NCI-H1417 (cell line): ENCODE data around the gene TBX18.

Source experiments
- DNase-seq, 3 experiments: peaks; one replicate each; lab custom pipeline; 2025; lab: John Stamatoyannopoulos, UW

Gene TBX18

DNA sequence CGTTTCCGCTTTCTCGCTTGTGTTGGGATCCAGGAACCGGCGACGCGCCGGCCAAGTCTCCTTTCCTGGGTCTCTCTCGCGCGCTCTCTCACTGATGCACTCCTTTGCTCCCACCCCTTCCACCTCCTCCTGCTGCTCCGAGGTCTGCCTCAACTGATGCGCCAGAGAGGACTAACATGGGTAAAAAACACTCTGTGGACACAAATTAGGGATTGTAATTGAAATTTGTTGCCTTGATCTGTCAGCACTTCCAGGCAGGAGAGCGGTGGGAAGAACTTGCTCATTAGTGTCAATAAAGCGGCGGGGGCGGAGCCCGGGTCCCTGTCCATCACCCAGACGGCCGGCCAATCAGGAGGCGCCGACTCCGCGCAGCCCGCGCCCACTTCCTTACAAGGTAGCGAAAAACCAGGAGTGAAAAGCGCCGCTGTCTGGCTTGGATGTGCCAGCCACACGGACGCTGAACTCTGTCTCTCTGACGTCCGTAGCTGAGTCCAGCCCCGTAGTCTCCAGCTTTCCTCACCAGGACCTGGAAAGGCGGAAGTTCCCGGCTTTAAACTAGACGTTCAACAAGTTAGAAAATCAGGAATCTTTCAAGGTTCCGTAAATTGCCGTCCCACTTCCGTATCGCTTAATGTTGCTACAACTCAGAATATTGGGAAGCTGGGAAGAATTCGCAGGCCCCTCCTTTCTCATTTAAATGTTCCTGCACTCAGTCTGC is at the start of gene TBX18:
Gene TBX18, minus strand, starts transcription at position 267 of the 718 bp plus-strand sequence. CDS start 417 bp downstream, outside the sequence.
- DNase-seq: peak; percentile 6 to 98 (median 96)

DNA sequence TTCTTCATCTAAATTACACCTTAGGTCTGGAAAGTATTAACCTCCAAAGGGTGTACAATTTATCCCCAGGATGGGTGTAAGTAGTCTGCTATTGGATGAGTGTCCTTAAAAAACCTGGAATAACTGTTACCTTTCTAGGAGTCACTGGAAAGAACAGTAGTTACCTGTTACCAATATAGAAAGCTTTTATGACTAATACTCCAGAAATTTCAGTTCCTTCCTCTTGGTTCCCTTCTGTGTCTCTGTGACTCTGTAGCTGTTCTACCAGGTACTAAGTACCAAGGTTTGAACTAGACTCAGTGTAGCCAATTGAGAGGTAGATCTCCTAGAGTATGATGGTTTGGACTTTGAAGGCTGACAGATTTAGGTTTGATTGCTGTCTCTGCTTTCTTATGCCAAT is 47.0 kb upstream of the TBX18 start:
- DNase-seq: no peak

GRCh38 chr6:84809455-84809854 is 45.1 kb upstream of the TBX18 start:
- DNase-seq: peak in 1 of 3 experiments; percentile 5

- no peak for DNase-seq
Measured at GRCh38 chr6:84808491-84809061, 44.2 kb upstream of the TBX18 start.

- DNase-seq: no peak
Measured at GRCh38 chr6:84805145-84805544, 40.7 kb upstream of the TBX18 start.

- no peak for DNase-seq
Measured at GRCh38 chr6:84804720-84805119, 40.3 kb upstream of the TBX18 start.

DNA sequence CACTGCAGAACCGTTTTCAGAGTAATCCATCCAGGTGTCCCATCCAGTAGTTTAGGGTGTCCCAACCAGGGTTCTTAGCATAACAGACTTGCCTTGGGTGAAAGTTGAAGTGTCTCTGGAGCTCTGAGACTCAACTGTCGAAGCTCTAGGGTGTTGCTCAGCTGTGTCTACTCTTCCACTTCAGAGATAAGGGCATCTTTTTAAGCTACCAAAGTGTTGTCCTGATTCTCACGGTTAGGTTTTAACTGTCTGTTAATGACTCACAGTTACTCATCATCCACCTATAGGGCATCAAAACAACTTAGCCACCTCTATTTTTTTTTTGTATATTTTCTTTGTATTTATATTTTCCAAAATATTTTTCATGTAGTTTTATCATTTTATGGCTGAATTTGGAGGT is 36.9 kb upstream of the TBX18 start:
- DNase-seq: no peak

DNA sequence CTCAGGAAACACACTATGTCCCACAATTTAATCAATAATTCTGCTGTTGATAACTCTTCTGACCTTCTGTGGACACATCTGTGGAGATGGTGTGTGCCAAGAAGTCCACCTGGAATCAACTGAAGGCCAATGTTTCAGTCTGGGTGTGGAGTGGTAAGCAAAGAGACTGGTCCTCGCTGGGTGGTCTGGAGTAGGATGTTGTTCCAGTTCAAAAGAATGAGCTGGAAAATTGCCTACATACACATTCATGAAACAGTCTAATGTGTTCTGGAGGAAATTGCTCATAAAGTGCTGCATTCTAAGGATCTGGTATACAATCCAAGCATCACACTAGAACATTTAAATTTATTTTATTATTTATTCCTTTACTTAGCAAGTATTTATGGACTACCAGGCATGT is 33.9 kb upstream of the TBX18 start:
- DNase-seq: no peak

- DNase-seq: no peak
Measured at GRCh38 chr6:84796343-84796742, 31.9 kb upstream of the TBX18 start.

DNA sequence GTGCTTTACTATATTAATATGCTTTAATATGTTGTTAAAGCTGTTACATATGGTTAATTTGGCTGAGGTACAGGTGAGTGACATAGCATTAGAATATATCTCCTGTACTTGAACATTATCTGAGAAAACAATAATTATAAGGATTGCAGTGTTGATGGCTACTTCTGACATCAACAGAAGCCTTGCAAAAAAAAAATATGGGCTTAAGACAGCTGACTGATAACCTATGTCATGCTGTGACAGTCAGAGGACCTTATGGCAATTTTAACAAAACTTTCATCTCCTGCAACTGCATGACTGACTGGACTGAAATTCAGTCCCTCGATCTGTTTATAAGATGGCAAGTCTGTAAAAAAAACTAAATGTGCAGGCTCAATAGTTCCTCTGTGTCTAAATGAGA is 27.5 kb upstream of the TBX18 start:
- no peak for DNase-seq

DNA sequence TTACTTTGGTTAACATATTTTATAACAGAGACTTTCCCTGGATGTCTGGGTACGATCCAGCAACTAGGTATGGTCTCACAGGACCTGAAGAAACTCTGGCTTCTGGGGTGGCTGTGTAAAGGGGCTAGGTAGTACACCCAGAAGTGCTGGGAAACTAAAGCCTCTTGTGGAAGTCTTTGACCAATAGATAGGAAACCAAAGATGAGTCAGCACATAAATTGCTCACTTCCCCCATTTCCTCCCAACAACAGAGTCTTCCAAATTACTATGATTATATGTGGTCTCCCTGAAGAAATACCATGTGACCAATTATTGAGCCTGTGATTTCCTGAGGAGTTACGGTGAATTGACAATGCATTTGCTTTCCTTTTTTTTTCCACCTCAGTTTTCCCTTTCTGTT is 26.8 kb upstream of the TBX18 start:
- peak in 2 of 3 experiments; percentile 24 to 61 for DNase-seq

DNA sequence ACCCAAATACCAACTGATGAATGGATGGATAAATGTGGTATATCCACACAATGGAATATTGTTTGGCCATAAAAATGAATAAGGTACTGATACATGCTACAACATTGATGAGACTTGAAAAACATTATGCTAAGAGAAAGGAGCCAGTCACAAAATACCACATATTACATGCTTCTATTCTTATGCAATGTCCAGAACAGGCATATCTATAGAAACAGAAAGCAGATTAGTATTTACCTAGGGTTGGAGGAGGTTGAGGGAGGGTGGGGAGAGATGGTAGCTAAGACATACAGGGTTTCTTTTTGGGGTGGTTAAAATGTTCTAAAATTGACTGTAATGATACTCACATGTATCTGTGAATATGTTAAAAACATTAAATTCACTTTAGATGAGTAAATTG is 24.8 kb upstream of the TBX18 start:
- no peak for DNase-seq

DNA sequence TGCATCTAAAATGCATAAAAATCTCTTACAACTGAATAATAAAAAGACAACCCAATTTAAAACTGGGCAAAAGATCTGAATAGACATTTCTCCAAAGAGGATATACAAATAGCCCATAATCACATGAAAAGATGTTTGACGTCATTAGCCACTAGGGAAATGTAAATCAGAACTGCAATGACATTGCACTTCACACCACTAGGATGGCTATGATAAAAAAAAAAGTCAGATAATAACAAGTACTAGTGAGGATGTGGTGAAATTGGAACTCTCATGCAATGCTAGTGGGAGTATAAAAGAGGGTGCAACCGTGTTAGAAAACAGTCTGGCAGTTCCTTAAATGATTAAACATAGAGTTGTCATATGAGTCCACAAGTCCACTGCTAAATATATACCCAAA is 24.3 kb upstream of the TBX18 start:
- no peak for DNase-seq

GRCh38 chr6:84785671-84786070 is 21.3 kb upstream of the TBX18 start:
- no peak for DNase-seq

- DNase-seq: no peak
Measured at GRCh38 chr6:84779917-84780316, 15.5 kb upstream of the TBX18 start.

GRCh38 chr6:84779380-84779779 is 15.0 kb upstream of the TBX18 start:
- no peak for DNase-seq

DNA sequence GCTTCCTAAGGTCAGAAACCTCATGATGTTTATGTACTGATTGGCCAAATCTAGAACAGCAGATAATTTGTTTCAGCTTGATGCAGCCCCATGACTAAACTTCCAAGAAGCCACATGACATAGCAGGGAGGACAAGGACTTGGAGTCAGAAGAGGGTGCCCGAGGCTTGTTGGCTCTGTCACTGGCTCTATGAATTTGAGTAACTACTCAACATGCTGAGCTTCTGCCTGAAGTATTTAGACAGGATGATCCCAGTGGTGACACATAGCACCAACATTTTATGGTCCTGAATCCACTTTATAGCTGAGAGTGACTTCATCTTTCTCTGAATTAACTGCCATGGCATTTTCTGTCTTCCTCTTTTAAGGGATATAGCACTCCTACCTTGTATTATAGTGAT is 13.5 kb upstream of the TBX18 start:
- no peak for DNase-seq

- no peak for DNase-seq
Measured at GRCh38 chr6:84776392-84776791, 12.0 kb upstream of the TBX18 start.

DNA sequence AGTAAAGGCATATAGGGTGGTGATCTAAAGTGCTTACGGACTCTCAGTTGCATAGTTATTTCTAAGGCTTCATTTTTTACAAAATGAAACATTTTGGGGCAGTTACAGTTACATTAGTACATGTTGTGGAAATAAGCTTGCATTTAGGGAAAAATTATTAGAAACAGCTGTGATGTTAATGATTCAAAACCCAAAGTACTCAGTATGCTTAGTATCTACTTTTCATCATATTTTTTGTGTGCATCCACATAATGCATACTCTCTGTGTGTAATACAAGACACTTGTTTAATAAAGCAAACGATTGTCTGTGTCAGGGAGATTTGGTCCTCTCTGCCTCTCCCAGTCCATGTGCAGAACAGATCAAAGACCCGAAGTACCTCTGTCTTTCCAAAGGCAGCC is 11.4 kb upstream of the TBX18 start:
- no peak for DNase-seq

DNA sequence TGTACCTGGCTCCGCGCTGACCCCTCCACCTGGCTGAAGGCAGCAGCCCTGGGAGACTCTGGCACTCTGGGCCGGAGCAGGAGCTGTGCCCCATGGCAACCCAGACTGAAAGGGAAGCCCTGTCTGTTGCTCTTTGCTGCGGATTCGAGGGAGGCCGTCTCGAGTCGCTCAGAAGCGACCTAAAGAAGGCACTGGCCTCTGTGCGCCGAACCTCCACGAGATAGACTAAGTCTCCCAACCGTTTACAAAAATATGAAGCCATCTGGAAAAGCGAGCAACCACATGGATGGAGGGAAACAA is 10.5 kb upstream of the TBX18 start:
- DNase-seq: no peak

- peak in 2 of 3 experiments; percentile 88 for DNase-seq
Measured at GRCh38 chr6:84774157-84774984, 10.0 kb upstream of the TBX18 start.

GRCh38 chr6:84773431-84774156 is 9.2 kb upstream of the TBX18 start:
- DNase-seq: peak in 2 of 3 experiments; percentile 93 to 95

DNA sequence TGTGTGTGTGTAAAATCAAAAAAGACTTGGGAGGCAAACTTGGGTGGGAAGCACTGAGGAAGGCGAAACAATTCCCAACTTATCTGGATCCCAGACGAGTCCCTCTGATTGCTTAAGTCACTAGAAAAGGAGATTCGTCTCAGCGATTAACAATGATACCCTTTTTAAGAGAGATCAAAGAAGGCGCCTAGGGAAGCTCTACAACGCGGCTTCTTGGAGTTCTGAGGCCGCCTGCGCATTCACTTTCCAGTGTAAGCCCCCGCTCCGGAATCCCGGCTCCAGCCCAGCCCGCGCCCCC is 8.7 kb upstream of the TBX18 start:
- DNase-seq: no peak
